Activated naive CD4-positive, alpha-beta T cell treated with anti-CD3 and anti-CD28 coated beads, Interleukin-2, amount 50 U/mL, for 24 hours (primary cell): Measurements from ENCODE around the gene ESR2.
"Not testable (repeated sequence)": the region's sequence is repeated elsewhere in the genome, so short reads cannot be mapped to it uniquely, and the experiment has no call there.

Experiments used
- H3K27ac Mint-ChIP-seq: one replicate; pipeline ENCODE4 v1.8.0; 2021; ENCODE audit warnings: mild to moderate bottlenecking, mixed read lengths
- H3K27me3 Mint-ChIP-seq: one replicate; pipeline ENCODE4 v1.8.0; 2021; ENCODE audit warnings: mixed read lengths
- H3K36me3 Mint-ChIP-seq: one replicate; pipeline ENCODE4 v1.8.0; 2021; ENCODE audit warnings: mixed read lengths
- H3K4me1 Mint-ChIP-seq: one replicate; pipeline ENCODE4 v1.8.0; 2021; ENCODE audit warnings: mixed read lengths
- H3K4me3 Mint-ChIP-seq: one replicate; pipeline ENCODE4 v1.8.0; 2021; ENCODE audit warnings: mild to moderate bottlenecking, mixed read lengths
- H3K9me3 Mint-ChIP-seq: one replicate; pipeline ENCODE4 v1.8.0; 2021; ENCODE audit warnings: mixed read lengths

The ESR2 gene

DNA sequence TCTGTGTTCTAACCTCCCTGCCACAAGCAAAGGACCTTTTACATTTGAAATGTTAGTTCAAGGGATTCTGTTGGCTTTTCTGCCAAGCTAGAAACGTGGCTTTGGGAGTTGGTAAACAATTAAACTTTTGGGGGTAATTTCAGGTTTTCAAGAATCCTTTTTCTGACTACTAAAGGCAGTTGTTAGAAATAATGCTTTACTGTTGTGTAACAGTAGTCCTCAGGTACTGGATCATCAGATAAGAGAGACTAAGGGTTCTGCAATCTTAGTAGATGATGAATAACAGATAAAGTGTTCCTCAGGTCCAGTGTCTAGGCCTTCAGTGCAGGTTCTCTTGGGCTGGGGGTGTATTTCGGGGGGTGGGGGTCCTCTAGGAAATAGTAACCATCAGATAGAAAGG is 249.1 kb downstream of the ESR2 start:
- Mint-ChIP-seq H3K9me3 (no peaks in the 10 kb centered on the region), H3K27me3 (no peaks in the 10 kb centered on the region), H3K27ac (no peak overlapping the region), H3K4me1 (no peaks in the 10 kb centered on the region), H3K4me3 (no peak overlapping the region), H3K36me3 (peaks cover 29% of the 10 kb centered on the region)

DNA sequence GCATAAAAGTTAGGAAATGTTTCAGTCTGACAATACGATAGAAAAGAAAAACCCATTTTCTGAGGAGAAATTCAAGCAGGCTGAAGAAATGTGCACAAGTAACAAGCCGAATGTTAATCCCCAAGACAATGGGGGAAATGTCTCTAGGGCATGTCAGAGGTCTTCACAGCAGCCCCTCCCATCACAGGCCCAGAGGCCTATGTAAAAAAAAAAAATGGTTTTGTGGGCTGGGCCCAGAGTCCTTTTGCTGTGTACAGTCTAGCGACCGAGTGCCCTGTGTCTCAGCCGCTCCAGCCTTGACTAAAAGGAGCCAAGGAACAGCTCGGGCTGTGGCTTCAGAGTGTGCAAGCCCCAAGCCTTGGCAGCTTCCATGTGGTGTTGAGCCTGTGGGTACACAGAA is 250.9 kb downstream of the ESR2 start:
- not testable (repeated sequence) for H3K9me3 Mint-ChIP-seq, H3K4me1 Mint-ChIP-seq, H3K4me3 Mint-ChIP-seq, H3K27ac Mint-ChIP-seq, H3K27me3 Mint-ChIP-seq
- peaks cover 35% of the 10 kb centered on the region for H3K36me3 Mint-ChIP-seq

DNA sequence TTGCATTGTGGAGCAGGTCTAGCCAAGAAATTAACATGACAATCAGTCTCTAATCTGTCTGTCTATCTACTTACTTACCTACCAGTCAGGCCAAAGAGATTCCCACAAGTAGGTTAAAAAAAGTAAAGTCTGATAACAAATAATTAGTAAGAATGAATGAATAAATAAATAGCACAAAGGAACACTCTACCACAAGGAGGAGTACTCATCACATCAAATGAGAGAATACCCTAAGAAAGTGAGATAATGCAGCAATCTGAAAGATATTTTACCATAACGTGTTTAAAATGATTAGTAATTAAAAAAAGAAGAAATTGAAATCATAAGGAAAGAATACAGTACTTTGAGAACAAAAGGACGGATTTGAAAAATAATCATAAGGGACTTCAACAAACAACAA is 254.1 kb downstream of the ESR2 start:
- Mint-ChIP-seq H3K36me3 (peaks cover 40% of the 10 kb centered on the region), H3K27ac (no peak overlapping the region)

DNA sequence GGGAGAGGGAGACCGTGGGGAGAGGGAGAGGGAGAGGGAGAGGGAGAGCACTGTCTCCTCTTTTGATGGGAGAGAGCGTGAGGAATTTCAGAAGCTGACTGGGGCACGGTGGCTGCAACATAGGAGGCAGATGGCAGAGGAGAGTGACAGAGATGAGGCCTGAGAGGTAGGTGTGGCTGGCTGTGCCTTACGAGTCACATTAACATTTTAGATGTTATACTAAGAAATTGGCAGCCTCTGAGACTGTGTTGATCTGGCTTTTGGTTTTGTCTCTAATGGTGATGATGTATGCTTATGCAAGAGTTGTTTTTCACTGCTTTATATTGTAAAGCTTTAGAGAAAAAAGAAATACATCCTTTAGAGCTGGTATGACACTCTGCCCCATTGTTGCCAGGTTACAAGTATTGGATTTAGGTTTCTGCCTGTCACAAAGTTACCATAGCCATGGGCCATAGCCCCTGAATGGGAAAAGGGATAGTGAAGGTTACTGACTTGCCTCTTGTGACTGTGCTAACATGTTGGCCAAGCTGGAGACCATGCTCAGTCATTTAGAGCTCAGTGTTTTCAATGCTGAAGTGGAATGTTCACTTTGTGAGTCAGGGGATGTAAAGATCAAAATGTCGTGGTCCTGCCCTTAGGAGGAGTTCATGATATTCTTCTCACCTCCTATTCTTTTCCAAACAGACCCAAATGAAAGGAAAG is 255.2 kb downstream of the ESR2 start:
- Mint-ChIP-seq H3K4me3 (no peak overlapping the region), H3K4me1 (no peaks in the 10 kb centered on the region), H3K27me3 (no peaks in the 10 kb centered on the region), H3K9me3 (no peaks in the 10 kb centered on the region), H3K27ac (no peak overlapping the region), H3K36me3 (peaks cover 39% of the 10 kb centered on the region)

More for the DNA sequence above, 254.1 kb downstream of the ESR2 start:
- Mint-ChIP-seq H3K4me1 (no peaks in the 10 kb centered on the region), H3K9me3 (no peaks in the 10 kb centered on the region), H3K27me3 (no peaks in the 10 kb centered on the region), H3K4me3 (no peak overlapping the region)

DNA sequence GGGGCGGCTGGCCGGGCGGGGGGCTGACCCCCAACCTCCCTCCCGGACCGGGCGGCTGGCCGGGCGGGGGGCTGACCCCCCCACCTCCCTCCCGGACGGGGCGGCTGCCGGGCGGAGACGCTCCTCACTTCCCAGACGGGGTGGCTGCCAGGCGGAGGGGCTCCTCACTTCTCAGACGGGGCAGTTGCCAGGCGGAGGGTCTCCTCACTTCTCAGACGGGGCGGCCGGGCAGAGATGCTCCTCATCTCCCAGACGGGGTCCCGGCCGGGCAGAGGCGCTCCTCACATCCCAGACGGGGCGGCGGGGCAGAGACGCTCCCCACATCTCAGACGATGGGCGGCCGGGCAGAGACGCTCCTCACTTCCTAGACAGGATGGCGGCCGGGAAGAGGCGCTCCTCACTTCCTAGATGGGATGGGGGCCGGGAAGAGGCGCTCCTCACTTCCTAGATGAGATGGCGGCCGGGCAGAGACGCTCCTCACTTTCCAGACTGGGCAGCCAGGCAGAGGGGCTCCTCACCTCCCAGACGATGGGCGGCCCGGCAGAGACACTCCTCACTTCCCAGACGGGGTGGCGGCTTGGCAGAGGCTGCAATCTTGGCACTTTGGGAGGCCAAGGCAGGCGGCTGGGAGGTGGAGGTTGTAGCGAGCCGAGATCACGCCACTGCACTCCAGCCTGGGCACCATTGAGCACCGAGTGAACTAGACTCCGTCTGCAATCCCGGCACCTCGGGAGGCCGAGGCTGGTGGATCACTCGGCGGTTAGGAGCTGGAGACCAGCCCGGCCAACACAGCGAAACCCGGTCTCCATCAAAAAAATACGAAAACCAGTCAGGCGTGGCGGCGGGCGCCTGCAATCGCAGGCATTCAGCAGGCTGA is 256.1 kb downstream of the ESR2 start:
- H3K27ac Mint-ChIP-seq, H3K27me3 Mint-ChIP-seq, H3K4me3 Mint-ChIP-seq, H3K9me3 Mint-ChIP-seq, H3K4me1 Mint-ChIP-seq: not testable (repeated sequence)
- H3K36me3 Mint-ChIP-seq: peaks cover 39% of the 10 kb centered on the region

DNA sequence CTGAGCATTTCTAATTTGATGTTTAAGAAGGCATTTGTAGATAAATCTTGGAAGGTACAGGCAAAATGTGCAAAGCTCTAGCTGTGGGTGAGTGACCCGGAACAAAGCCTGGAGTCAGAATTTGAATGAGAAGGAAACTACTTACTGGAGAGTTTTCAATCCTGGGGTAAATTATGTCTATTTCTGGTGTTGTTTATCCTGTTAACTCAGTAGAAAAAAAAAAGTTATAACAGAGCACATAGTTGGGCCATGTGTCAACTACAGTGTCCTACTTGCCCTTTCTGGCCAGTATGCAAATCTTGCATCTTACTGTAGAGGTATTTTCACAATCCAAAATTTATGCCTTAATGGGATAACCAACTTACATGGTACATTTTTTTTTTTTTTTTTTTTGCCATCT is 259.0 kb downstream of the ESR2 start:
- Mint-ChIP-seq H3K27me3 (no peaks in the 10 kb centered on the region), H3K9me3 (no peaks in the 10 kb centered on the region), H3K27ac (no peak overlapping the region), H3K4me3 (no peak overlapping the region), H3K36me3 (peaks cover 32% of the 10 kb centered on the region), H3K4me1 (no peaks in the 10 kb centered on the region)
